ENCODE data around the gene SERF1A. TPM values are rescaled to one million over a fixed set of nuclear protein-coding genes. Genes with fewer than 3 reads are reported as not detected.
"Not testable (repeated sequence)": the region's sequence is repeated elsewhere in the genome, so short reads cannot be mapped to it uniquely, and the experiment has no call there.

Gene SERF1A
- total RNA-seq, result 2.8 and 4.4 TPM in 2 replicates
- polyA plus RNA-seq, result 3.8 and 4.9 TPM in 2 replicates
- polyA plus RNA-seq (2012), result 1.3 and 2.2 TPM in 2 replicates
- polyA minus RNA-seq (ENCODE audit: low replicate concordance), result 2.1 TPM in 1 of 2 replicates, not detected in the other

DNA sequence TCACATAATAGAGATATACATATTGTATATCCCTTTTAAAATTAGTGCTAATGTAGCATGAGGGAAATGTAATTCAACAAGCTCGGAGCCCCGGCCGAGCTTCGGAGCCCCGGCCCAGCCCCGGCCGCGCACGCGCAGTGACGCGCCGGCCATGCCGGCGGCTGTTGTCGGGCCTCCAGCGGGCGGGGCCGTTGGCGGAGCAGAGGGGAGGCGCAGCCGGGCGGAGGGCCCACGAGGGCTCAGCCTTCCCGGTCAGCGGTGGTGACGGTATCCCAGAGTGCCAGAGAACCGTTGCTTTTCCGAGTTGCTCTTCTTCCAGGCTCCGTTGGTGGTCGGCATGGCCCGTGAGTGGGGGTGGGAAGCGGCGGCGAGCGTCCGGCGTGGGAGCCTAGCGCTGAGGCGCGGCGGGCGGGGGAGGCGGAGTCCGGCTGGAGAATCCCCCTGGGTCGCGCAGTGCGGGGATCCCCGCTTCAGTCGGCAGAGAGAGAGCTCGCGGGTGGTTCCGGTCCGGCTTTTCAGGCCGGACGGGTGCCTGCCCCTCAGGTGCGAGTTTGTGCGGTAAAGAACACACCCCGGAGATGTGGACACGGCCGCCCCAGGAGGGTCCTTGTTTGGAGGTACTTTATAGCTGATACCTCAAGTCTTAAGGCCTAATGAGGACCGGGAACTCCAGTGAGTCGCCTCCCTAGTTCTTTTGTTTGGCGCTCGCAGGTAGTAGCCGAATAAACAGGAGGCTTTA, at the start of gene SERF1A:
SERF1A (plus strand) TSS at position 137 of the 739 bp plus-strand sequence; CDS start at position 338, 201 bp downstream.
- not testable (repeated sequence) for H3K9ac ChIP-seq (ENCODE audit: insufficient read depth, low read length); H3K27ac ChIP-seq (ENCODE audit: insufficient read depth, low read length); H3K79me2 ChIP-seq (ENCODE audit: control insufficient read depth, insufficient read depth, low read length); H3K4me2 ChIP-seq (ENCODE audit: extremely low read depth, insufficient read depth, low read length); H2AFZ ChIP-seq (ENCODE audit: low read length); H3K36me3 ChIP-seq (ENCODE audit: control insufficient read depth, insufficient read depth, low read length); H3K9me3 ChIP-seq (ENCODE audit: control insufficient read depth, insufficient read depth, low read depth, low read length); DNase-seq (ENCODE audit: low read depth in 2 of 2); H3K4me3 ChIP-seq (replicated peaks in 1 of 4; ENCODE audit: control extremely low read depth in 1 of 4, insufficient read depth in 1 of 4, low read depth in 3 of 4, low read length in 4 of 4); H4K20me1 ChIP-seq (ENCODE audit: control insufficient read depth, extremely low read depth, insufficient read depth, low read length); H3K27me3 ChIP-seq (ENCODE audit: control insufficient read depth, insufficient read depth, low read length); H3K4me1 ChIP-seq (ENCODE audit: control insufficient read depth, extremely low read depth, insufficient read depth, low read length)

DNA sequence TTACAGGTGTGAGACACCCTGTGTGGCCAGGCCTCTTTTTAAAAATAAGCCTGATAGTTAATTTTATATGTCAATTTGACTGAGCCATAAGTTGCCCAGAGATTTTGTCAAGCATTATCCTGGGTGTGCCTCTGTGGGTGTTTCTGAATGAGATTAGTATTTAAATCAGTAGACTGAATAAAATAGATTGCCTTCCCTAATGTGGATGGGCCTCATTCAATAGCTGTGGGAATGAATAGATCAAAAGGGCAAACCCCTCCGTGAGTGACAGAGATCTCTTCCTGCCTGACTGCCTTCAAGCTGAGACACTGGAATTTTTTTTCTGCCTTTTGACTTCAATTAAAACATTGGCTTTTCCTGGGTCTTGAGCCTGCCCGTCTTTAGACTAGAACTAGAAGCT, 33.7 kb upstream of the SERF1A start:
- not testable (repeated sequence) for H3K4me2 ChIP-seq (ENCODE audit: extremely low read depth, insufficient read depth, low read length); H4K20me1 ChIP-seq (ENCODE audit: control insufficient read depth, extremely low read depth, insufficient read depth, low read length); H3K4me3 ChIP-seq (replicated peaks in 1 of 4; ENCODE audit: control extremely low read depth in 1 of 4, insufficient read depth in 1 of 4, low read depth in 3 of 4, low read length in 4 of 4); H3K9ac ChIP-seq (ENCODE audit: insufficient read depth, low read length); H2AFZ ChIP-seq (ENCODE audit: low read length); DNase-seq (ENCODE audit: low read depth in 2 of 2); H3K9me3 ChIP-seq (ENCODE audit: control insufficient read depth, insufficient read depth, low read depth, low read length); H3K4me1 ChIP-seq (ENCODE audit: control insufficient read depth, extremely low read depth, insufficient read depth, low read length); H3K36me3 ChIP-seq (ENCODE audit: control insufficient read depth, insufficient read depth, low read length); H3K27me3 ChIP-seq (ENCODE audit: control insufficient read depth, insufficient read depth, low read length); H3K79me2 ChIP-seq (ENCODE audit: control insufficient read depth, insufficient read depth, low read length); H3K27ac ChIP-seq (ENCODE audit: insufficient read depth, low read length)

DNA sequence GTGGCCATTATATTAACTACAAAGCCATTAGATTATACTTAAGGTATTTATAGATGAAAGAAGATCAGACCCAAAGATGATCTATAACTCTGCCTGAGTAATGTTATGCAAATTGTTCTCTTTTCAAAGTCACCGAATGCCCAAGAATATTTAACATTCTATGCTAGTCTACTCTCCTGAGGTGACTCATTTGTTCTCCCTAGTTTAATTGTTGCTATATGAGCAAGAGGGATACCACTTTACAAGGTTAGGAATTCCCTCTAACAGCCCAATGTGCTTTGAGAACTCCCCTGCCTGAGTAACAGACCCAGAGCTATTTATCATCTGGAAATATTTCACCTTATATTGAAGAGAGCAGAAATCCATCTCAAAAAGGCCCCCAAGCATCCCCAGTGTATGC, 29.8 kb upstream of the SERF1A start:
- not testable (repeated sequence) for H3K4me2 ChIP-seq (ENCODE audit: extremely low read depth, insufficient read depth, low read length); H3K9ac ChIP-seq (ENCODE audit: insufficient read depth, low read length); H3K4me3 ChIP-seq (replicated peaks in 1 of 4; ENCODE audit: control extremely low read depth in 1 of 4, insufficient read depth in 1 of 4, low read depth in 3 of 4, low read length in 4 of 4); H3K27ac ChIP-seq (ENCODE audit: insufficient read depth, low read length); H3K9me3 ChIP-seq (ENCODE audit: control insufficient read depth, insufficient read depth, low read depth, low read length); DNase-seq (ENCODE audit: low read depth in 2 of 2); H3K36me3 ChIP-seq (ENCODE audit: control insufficient read depth, insufficient read depth, low read length); H3K79me2 ChIP-seq (ENCODE audit: control insufficient read depth, insufficient read depth, low read length); H2AFZ ChIP-seq (ENCODE audit: low read length); H4K20me1 ChIP-seq (ENCODE audit: control insufficient read depth, extremely low read depth, insufficient read depth, low read length); H3K4me1 ChIP-seq (ENCODE audit: control insufficient read depth, extremely low read depth, insufficient read depth, low read length); H3K27me3 ChIP-seq (ENCODE audit: control insufficient read depth, insufficient read depth, low read length)

DNA sequence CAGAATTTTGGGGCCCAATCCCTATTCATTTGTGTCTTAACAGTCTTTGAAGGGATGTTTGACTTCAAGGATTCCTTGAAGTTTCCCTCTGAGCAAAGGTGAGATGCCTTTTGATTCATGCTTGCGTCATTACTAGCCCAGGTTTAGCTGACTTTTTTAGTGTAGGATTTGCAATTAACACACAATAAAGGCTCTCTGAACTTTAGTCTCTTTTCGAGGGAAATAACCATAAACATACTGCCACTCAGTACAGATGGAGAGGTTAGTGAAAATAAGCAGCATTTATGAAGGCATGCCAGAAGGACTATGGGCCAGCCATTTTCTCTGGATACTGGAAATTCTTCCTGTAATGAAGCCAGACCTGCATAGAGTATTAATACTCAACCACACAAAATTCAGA, 4.4 kb upstream of the SERF1A start:
- not testable (repeated sequence) for H3K27ac ChIP-seq (ENCODE audit: insufficient read depth, low read length); H2AFZ ChIP-seq (ENCODE audit: low read length); H3K4me1 ChIP-seq (ENCODE audit: control insufficient read depth, extremely low read depth, insufficient read depth, low read length); H3K4me2 ChIP-seq (ENCODE audit: extremely low read depth, insufficient read depth, low read length); H4K20me1 ChIP-seq (ENCODE audit: control insufficient read depth, extremely low read depth, insufficient read depth, low read length); H3K36me3 ChIP-seq (ENCODE audit: control insufficient read depth, insufficient read depth, low read length); H3K4me3 ChIP-seq (replicated peaks in 1 of 4; ENCODE audit: control extremely low read depth in 1 of 4, insufficient read depth in 1 of 4, low read depth in 3 of 4, low read length in 4 of 4); H3K9me3 ChIP-seq (ENCODE audit: control insufficient read depth, insufficient read depth, low read depth, low read length); H3K9ac ChIP-seq (ENCODE audit: insufficient read depth, low read length); H3K79me2 ChIP-seq (ENCODE audit: control insufficient read depth, insufficient read depth, low read length); H3K27me3 ChIP-seq (ENCODE audit: control insufficient read depth, insufficient read depth, low read length); DNase-seq (ENCODE audit: low read depth in 2 of 2)

DNA sequence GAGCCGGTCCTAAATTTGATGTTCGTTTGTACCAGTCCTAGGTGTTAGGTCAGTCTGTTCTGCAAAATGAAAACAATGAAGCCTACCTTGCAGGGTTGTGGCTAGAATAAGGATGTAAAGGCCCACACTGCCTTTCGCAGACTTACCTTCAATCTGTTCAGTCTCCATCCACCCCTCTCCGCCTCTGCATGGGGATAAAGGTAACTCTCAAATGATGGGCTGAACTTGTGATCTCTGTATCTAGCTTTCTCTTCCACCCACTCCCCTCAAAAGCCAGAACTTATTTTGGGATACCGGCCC, 753 bp downstream of the SERF1A start:
- not testable (repeated sequence) for H3K4me1 ChIP-seq (ENCODE audit: control insufficient read depth, extremely low read depth, insufficient read depth, low read length); DNase-seq (ENCODE audit: low read depth in 2 of 2)

DNA sequence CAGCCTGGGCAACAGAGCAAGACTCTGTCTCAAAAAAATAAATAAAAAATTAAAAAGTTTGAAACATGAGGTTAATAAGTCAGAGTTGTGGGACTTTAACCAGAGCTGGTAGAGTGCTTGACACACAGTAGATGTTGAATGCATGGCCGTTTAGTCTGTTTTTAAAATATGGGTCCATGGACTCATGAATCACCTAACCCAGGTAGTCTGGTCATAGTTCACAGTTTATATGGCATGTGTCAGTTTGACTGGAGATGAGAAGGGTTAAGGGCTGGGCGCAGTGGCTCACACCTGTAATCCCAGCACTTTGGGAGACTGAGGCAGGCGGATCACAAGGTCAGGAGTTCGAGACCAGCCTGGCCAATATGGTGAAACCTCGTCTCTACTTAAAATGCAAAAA, 6.2 kb downstream of the SERF1A start:
- H3K36me3 ChIP-seq (ENCODE audit: control insufficient read depth, insufficient read depth, low read length); H3K79me2 ChIP-seq (ENCODE audit: control insufficient read depth, insufficient read depth, low read length); H2AFZ ChIP-seq (ENCODE audit: low read length); H3K4me3 ChIP-seq (replicated peaks in 1 of 4; ENCODE audit: control extremely low read depth in 1 of 4, insufficient read depth in 1 of 4, low read depth in 3 of 4, low read length in 4 of 4); H3K27ac ChIP-seq (ENCODE audit: insufficient read depth, low read length); H4K20me1 ChIP-seq (ENCODE audit: control insufficient read depth, extremely low read depth, insufficient read depth, low read length); H3K4me1 ChIP-seq (ENCODE audit: control insufficient read depth, extremely low read depth, insufficient read depth, low read length); H3K9ac ChIP-seq (ENCODE audit: insufficient read depth, low read length); H3K4me2 ChIP-seq (ENCODE audit: extremely low read depth, insufficient read depth, low read length); H3K27me3 ChIP-seq (ENCODE audit: control insufficient read depth, insufficient read depth, low read length); DNase-seq (ENCODE audit: low read depth in 2 of 2); H3K9me3 ChIP-seq (ENCODE audit: control insufficient read depth, insufficient read depth, low read depth, low read length): not testable (repeated sequence)

More for the DNA sequence above, 753 bp downstream of the SERF1A start:
- H3K36me3 ChIP-seq (ENCODE audit: control insufficient read depth, insufficient read depth, low read length); H3K27me3 ChIP-seq (ENCODE audit: control insufficient read depth, insufficient read depth, low read length); H3K4me3 ChIP-seq (replicated peaks in 1 of 4; ENCODE audit: control extremely low read depth in 1 of 4, insufficient read depth in 1 of 4, low read depth in 3 of 4, low read length in 4 of 4); H4K20me1 ChIP-seq (ENCODE audit: control insufficient read depth, extremely low read depth, insufficient read depth, low read length); H3K4me2 ChIP-seq (ENCODE audit: extremely low read depth, insufficient read depth, low read length); H3K79me2 ChIP-seq (ENCODE audit: control insufficient read depth, insufficient read depth, low read length); H3K27ac ChIP-seq (ENCODE audit: insufficient read depth, low read length); H3K9me3 ChIP-seq (ENCODE audit: control insufficient read depth, insufficient read depth, low read depth, low read length); H2AFZ ChIP-seq (ENCODE audit: low read length); H3K9ac ChIP-seq (ENCODE audit: insufficient read depth, low read length): not testable (repeated sequence)

DNA sequence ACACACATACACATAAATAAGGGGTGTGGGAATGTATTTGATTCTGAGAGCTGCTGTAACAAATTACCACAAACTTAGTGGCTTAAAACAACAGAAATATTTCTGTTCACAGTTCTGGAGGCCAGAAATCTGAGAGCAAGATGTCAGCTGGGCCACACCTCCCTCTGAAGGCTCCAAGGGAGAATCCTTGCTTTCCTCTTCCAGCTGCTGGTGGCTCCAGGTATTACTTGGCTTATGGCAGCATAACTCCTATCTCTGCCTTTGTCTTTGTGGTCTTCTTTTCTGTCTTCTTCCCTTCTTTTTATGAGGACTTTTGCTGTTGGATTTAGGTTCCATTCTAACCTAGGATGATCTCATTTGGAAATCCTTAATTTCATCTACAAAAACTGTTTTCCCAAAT, 16.4 kb downstream of the SERF1A start:
- H3K4me1 ChIP-seq (ENCODE audit: control insufficient read depth, extremely low read depth, insufficient read depth, low read length); H3K9me3 ChIP-seq (ENCODE audit: control insufficient read depth, insufficient read depth, low read depth, low read length); H2AFZ ChIP-seq (ENCODE audit: low read length); H3K79me2 ChIP-seq (ENCODE audit: control insufficient read depth, insufficient read depth, low read length); H4K20me1 ChIP-seq (ENCODE audit: control insufficient read depth, extremely low read depth, insufficient read depth, low read length); DNase-seq (ENCODE audit: low read depth in 2 of 2); H3K4me2 ChIP-seq (ENCODE audit: extremely low read depth, insufficient read depth, low read length); H3K36me3 ChIP-seq (ENCODE audit: control insufficient read depth, insufficient read depth, low read length); H3K27me3 ChIP-seq (ENCODE audit: control insufficient read depth, insufficient read depth, low read length); H3K27ac ChIP-seq (ENCODE audit: insufficient read depth, low read length); H3K9ac ChIP-seq (ENCODE audit: insufficient read depth, low read length); H3K4me3 ChIP-seq (replicated peaks in 1 of 4; ENCODE audit: control extremely low read depth in 1 of 4, insufficient read depth in 1 of 4, low read depth in 3 of 4, low read length in 4 of 4): not testable (repeated sequence)
